Panc1 (cell line): ENCODE measurements around the gene TMCC1. TPM values are rescaled to one million over a fixed set of nuclear protein-coding genes. Genes with fewer than 3 reads are reported as not detected.

Source experiments
- ATAC-seq: fragments of 200-7000 bp; cut with Tn5 transposase; 2 replicates; pipeline ENCODE4 v1.9.1; 2020; ENCODE audit warnings: mild to moderate bottlenecking, moderate library complexity
- BruUV-seq: library from RNA; stranded (reverse); fragments of 400-500 nt; replicated peaks from 2 replicates; lab custom pipeline; 2021; lab: Mats Ljungman, UMichigan
- CTCF ChIA-PET: fragments of 300-600 bp; sonication (Branson Sonifier 250); formaldehyde crosslinking; loops from one replicate; lab custom pipeline; 2022; ENCODE audit warnings: antibody characterized with exemption; lab: Charles Lee
- POLR2A ChIA-PET: fragments of 300-600 bp; sonication (Branson Sonifier 250); formaldehyde crosslinking; loops from one replicate; lab custom pipeline; 2022; ENCODE audit warnings: antibody characterized with exemption; lab: Charles Lee
- DNase-seq: peaks from one replicate; pipeline ENCODE4 v3.0.0-alpha.2; 2010; ENCODE audit warnings: low read depth, low spot score
- H3K27ac ChIP-seq: 2 replicates; pipeline ENCODE4 v1.5.1; 2011; ENCODE audit warnings: mild to moderate bottlenecking, low read length, inconsistent platforms
- H3K27me3 ChIP-seq: fragments of 200-500 bp; sonication (Bioruptor generic); 2 replicates; pipeline ENCODE4 v1.6.0; 2014; ENCODE audit warnings: low read length, inconsistent platforms; ENCODE audit not compliant: control insufficient read depth, insufficient read depth
- H3K36me3 ChIP-seq: fragments of 200-500 bp; sonication (Bioruptor generic); 2 replicates; pipeline ENCODE4 v1.5.1; 2014; ENCODE audit warnings: inconsistent platforms, mild to moderate bottlenecking, low read length, moderate library complexity; ENCODE audit not compliant: control insufficient read depth, insufficient read depth
- H3K4me1 ChIP-seq: 2 replicates; pipeline ENCODE4 v1.5.1; 2011; ENCODE audit warnings: inconsistent platforms, mild to moderate bottlenecking, low read length, moderate library complexity; ENCODE audit not compliant: control insufficient read depth, insufficient read depth
- H3K4me3 ChIP-seq, 2 experiments: 2 replicates each; pipeline ENCODE4 v1.5.1; 2011 to 2012; ENCODE audit warnings: low read depth in 2 of 2, low read length in 2 of 2, mild to moderate bottlenecking in 2 of 2, inconsistent platforms in 1 of 2, moderate library complexity in 1 of 2
- H3K9me3 ChIP-seq: fragments of 200-500 bp; sonication (Bioruptor generic); 2 replicates; pipeline ENCODE4 v1.5.1; 2014; ENCODE audit warnings: low read depth, mild to moderate bottlenecking, inconsistent platforms, low read length, moderate library complexity; ENCODE audit not compliant: control insufficient read depth, insufficient read depth
- POLR2AphosphoS5 ChIP-seq: IDR thresholded peaks from 2 replicates; pipeline ENCODE4 v1.6.1; 2012; ENCODE audit warnings: mild to moderate bottlenecking, low read depth, low read length, moderate library complexity
- SIN3A ChIP-seq: IDR thresholded peaks from 2 replicates; pipeline ENCODE4 v1.6.1; 2012; ENCODE audit warnings: low read depth, mild to moderate bottlenecking, low read length, moderate library complexity, borderline replicate concordance; ENCODE audit not compliant: insufficient read depth
- TCF7L2 ChIP-seq: IDR thresholded peaks from 2 replicates; pipeline ENCODE4 v1.6.1; 2011; ENCODE audit warnings: mild to moderate bottlenecking, low read depth, low read length, inconsistent platforms
- in situ Hi-C: cut with HindIII; loops from 2 replicates; pipeline ENCODE4 v1.10.0; 2016; ENCODE audit warnings: low sequenced_read_pairs, low pct_unique_long_range_greater_than_20kb
- intact Hi-C: fragments of 100-400 bp; cut with micrococcal nuclease; formaldehyde crosslinking; loops from one replicate; pipeline ENCODE4 v1.10.0; 2022; ENCODE audit not compliant: unreplicated experiment
- total RNA-seq: library from RNA; stranded (reverse); gene quantifications from one replicate; pipeline ENCODE4 v1.2.1, GENCODE V29; 2021; ENCODE audit not compliant: unreplicated experiment
- TF ChIP-seq, protein P1 (sequence below): fragments of 450-650 bp; IDR thresholded peaks from 2 replicates; pipeline ENCODE4 v1.5.1; 2017; ENCODE audit warnings: mild to moderate bottlenecking
- TF ChIP-seq, protein P2 (sequence below), 2 experiments: IDR thresholded peaks; 2 replicates each; pipeline ENCODE4 v1.6.1; 2011 to 2012; ENCODE audit warnings: low read depth in 2 of 2, control low read depth in 1 of 2, low read length in 1 of 2, mild to moderate bottlenecking in 1 of 2, moderate library complexity in 1 of 2; ENCODE audit not compliant: insufficient read depth in 1 of 2

TMCC1 gene
- total RNA-seq, 1 experiment from 2014 or later, result 33.2 TPM

- TF ChIP-seq SIN3A, result no peak
- no peak for TF ChIP-seq POLR2AphosphoS5
- TF ChIP-seq, protein P1, sequence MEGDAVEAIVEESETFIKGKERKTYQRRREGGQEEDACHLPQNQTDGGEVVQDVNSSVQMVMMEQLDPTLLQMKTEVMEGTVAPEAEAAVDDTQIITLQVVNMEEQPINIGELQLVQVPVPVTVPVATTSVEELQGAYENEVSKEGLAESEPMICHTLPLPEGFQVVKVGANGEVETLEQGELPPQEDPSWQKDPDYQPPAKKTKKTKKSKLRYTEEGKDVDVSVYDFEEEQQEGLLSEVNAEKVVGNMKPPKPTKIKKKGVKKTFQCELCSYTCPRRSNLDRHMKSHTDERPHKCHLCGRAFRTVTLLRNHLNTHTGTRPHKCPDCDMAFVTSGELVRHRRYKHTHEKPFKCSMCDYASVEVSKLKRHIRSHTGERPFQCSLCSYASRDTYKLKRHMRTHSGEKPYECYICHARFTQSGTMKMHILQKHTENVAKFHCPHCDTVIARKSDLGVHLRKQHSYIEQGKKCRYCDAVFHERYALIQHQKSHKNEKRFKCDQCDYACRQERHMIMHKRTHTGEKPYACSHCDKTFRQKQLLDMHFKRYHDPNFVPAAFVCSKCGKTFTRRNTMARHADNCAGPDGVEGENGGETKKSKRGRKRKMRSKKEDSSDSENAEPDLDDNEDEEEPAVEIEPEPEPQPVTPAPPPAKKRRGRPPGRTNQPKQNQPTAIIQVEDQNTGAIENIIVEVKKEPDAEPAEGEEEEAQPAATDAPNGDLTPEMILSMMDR, result no peak
- no peak for TF ChIP-seq TCF7L2
- TF ChIP-seq, protein P2, sequence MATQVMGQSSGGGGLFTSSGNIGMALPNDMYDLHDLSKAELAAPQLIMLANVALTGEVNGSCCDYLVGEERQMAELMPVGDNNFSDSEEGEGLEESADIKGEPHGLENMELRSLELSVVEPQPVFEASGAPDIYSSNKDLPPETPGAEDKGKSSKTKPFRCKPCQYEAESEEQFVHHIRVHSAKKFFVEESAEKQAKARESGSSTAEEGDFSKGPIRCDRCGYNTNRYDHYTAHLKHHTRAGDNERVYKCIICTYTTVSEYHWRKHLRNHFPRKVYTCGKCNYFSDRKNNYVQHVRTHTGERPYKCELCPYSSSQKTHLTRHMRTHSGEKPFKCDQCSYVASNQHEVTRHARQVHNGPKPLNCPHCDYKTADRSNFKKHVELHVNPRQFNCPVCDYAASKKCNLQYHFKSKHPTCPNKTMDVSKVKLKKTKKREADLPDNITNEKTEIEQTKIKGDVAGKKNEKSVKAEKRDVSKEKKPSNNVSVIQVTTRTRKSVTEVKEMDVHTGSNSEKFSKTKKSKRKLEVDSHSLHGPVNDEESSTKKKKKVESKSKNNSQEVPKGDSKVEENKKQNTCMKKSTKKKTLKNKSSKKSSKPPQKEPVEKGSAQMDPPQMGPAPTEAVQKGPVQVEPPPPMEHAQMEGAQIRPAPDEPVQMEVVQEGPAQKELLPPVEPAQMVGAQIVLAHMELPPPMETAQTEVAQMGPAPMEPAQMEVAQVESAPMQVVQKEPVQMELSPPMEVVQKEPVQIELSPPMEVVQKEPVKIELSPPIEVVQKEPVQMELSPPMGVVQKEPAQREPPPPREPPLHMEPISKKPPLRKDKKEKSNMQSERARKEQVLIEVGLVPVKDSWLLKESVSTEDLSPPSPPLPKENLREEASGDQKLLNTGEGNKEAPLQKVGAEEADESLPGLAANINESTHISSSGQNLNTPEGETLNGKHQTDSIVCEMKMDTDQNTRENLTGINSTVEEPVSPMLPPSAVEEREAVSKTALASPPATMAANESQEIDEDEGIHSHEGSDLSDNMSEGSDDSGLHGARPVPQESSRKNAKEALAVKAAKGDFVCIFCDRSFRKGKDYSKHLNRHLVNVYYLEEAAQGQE (IDR thresholded peaks at IDR 0.05; ENCODE audit: insufficient read depth in 1 of 2, low read depth in 2 of 2, low read length in 1 of 2), result no peak
- H3K4me1 ChIP-seq, result peaks cover 20% of the 10 kb centered on the region
- intact Hi-C loops, result no loop called here
- POLR2A ChIA-PET, result no interaction called here
- no peak overlapping the region for H3K4me3 ChIP-seq
- no peaks in the 10 kb centered on the region for H3K9me3 ChIP-seq
- DNase-seq (no peak), ATAC-seq (no peak)
- BruUV-seq, result no TSS peak
- no peaks in the 10 kb centered on the region for H3K36me3 ChIP-seq
- in situ Hi-C loops, result no loop called here
- H3K27me3 ChIP-seq, result no peaks in the 10 kb centered on the region
- H3K27ac ChIP-seq, result no peak overlapping the region
- CTCF ChIA-PET, result interaction anchor here (0.7 kb wide), 2 partner anchors 21 to 82 kb away, joined by 3 to 4 read pairs; no protein-coding TSS in a partner anchor
Observed at GRCh38 chr3:129648391-129648790, 245.1 kb downstream of the TMCC1 start.

GRCh38 chr3:129645286-129645685, 248.2 kb downstream of the TMCC1 start:
- Histone ChIP-seq H3K27me3 (no peaks in the 10 kb centered on the region), H3K4me1 (0 out of 2 replicates have a peak, but pooled peaks cover 3% of the 10 kb centered on the region), H3K9me3 (no peaks in the 10 kb centered on the region), H3K27ac (no peak overlapping the region), H3K36me3 (no peaks in the 10 kb centered on the region), H3K4me3 (no peak overlapping the region)
- no peak for ATAC-seq
- POLR2A ChIA-PET, result no interaction called here
- TF ChIP-seq TCF7L2, result no peak
- no peak for TF ChIP-seq POLR2AphosphoS5
- TF ChIP-seq, protein P2 (IDR thresholded peaks at IDR 0.05; ENCODE audit: insufficient read depth in 1 of 2, low read depth in 2 of 2, low read length in 1 of 2), result no peak
- TF ChIP-seq SIN3A, result no peak
- CTCF ChIA-PET, result no interaction called here
- no TSS peak for BruUV-seq
- DNase-seq, result no peak
- in situ Hi-C loops (no loop called here), intact Hi-C loops (no loop called here)
